Measurements from ENCODE around the gene ADAMTSL3. TPM values are rescaled to one million over a fixed set of nuclear protein-coding genes. Genes with fewer than 3 reads are reported as not detected.

The ADAMTSL3 gene
- total and polyA plus RNA-seq, 4 donors = 3.5 to 19.0 (median 8.0) TPM

DNA sequence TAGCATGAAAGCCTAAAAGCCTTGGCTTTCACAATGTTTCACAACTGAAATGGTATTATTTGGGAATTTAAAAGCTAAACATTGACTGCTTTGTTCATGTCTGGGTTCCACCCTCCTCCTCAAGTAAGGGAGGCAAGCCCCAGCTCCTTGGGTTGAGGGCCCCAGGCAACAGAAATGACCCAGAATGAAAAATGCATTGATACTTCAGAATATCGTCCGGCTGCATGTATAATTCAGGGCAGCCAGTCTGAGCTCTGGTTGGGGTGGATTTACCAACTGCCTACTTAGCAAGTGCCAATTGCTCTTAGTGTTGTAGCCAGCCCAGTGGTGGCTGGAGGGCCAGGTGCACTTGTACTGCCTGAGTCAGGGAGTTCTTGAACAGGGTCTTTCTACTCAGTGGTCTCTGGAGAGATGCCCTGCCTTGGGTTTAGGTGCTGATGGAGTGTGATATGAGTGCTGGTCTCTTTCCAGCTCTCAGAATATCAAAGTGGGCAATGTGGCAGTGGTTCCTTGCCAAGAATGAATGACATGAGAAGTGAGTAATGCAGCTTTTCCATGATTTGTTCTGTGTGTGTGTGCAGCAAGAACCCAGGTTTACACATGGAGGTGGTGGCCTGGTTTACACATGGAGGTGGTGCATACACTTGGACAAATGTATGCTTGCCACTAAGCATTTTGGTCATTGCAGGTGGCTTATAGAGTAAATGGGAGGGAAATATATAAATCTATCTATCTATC lies 40.9 kb upstream of the ADAMTSL3 start (continued):
- TF ChIP-seq TAF1 (conservative IDR thresholded peaks at IDR 0.05) = no peak
- no peak for TF ChIP-seq NR2F2 (IDR thresholded peaks at IDR 0.05)
- TF ChIP-seq FOXA2 (IDR thresholded peaks at IDR 0.05) = no peak
- TF ChIP-seq SP1 (IDR thresholded peaks at IDR 0.05) = no peak
- no peak for TF ChIP-seq HNF4G (IDR thresholded peaks at IDR 0.05)
- TF ChIP-seq, protein P1, sequence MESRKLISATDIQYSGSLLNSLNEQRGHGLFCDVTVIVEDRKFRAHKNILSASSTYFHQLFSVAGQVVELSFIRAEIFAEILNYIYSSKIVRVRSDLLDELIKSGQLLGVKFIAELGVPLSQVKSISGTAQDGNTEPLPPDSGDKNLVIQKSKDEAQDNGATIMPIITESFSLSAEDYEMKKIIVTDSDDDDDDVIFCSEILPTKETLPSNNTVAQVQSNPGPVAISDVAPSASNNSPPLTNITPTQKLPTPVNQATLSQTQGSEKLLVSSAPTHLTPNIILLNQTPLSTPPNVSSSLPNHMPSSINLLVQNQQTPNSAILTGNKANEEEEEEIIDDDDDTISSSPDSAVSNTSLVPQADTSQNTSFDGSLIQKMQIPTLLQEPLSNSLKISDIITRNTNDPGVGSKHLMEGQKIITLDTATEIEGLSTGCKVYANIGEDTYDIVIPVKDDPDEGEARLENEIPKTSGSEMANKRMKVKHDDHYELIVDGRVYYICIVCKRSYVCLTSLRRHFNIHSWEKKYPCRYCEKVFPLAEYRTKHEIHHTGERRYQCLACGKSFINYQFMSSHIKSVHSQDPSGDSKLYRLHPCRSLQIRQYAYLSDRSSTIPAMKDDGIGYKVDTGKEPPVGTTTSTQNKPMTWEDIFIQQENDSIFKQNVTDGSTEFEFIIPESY (IDR thresholded peaks at IDR 0.05) = no peak
- no peak for TF ChIP-seq EGR1 (IDR thresholded peaks at IDR 0.05; ENCODE audit: low read depth in 2 of 2)
- TF ChIP-seq, protein P2, sequence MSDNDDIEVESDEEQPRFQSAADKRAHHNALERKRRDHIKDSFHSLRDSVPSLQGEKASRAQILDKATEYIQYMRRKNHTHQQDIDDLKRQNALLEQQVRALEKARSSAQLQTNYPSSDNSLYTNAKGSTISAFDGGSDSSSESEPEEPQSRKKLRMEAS (IDR thresholded peaks at IDR 0.05) = no peak

DNA sequence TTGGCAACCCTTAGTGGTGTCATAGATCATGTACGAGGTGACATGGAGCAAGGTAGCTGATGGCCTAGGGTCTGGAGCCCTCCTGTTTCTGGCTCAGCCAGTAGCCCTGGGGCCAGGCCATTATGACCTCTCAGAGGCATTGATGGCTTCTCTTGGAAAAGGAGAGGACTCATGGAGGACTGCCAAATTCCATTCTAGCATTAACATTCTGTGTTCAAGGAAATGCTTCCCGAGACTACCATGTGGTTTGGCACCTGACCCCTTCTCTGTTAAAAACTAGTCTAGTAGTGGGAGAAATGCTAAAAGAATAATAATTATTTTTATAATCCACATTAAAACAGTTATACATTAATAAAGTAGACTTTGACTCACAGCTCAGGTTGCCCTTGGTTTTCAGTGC lies 40.2 kb upstream of the ADAMTSL3 start:
- TF ChIP-seq EGR1 (IDR thresholded peaks at IDR 0.05; ENCODE audit: low read depth in 2 of 2) = no peak
- TF ChIP-seq, protein P3, sequence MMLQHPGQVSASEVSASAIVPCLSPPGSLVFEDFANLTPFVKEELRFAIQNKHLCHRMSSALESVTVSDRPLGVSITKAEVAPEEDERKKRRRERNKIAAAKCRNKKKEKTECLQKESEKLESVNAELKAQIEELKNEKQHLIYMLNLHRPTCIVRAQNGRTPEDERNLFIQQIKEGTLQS (IDR thresholded peaks at IDR 0.05) = no peak
- TF ChIP-seq, protein P4, sequence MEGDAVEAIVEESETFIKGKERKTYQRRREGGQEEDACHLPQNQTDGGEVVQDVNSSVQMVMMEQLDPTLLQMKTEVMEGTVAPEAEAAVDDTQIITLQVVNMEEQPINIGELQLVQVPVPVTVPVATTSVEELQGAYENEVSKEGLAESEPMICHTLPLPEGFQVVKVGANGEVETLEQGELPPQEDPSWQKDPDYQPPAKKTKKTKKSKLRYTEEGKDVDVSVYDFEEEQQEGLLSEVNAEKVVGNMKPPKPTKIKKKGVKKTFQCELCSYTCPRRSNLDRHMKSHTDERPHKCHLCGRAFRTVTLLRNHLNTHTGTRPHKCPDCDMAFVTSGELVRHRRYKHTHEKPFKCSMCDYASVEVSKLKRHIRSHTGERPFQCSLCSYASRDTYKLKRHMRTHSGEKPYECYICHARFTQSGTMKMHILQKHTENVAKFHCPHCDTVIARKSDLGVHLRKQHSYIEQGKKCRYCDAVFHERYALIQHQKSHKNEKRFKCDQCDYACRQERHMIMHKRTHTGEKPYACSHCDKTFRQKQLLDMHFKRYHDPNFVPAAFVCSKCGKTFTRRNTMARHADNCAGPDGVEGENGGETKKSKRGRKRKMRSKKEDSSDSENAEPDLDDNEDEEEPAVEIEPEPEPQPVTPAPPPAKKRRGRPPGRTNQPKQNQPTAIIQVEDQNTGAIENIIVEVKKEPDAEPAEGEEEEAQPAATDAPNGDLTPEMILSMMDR (IDR thresholded peaks at IDR 0.05; ENCODE audit: low read depth, low read length, missing input control) = no peak
- TF ChIP-seq, protein P2 (IDR thresholded peaks at IDR 0.05) = no peak
- TF ChIP-seq GABPA (IDR thresholded peaks at IDR 0.05 in 1 of 2, conservative IDR thresholded peaks at IDR 0.05 in 1 of 2) = no peak
- TF ChIP-seq FOXA2 (IDR thresholded peaks at IDR 0.05) = no peak
- TF ChIP-seq YY1 (IDR thresholded peaks at IDR 0.05) = no peak
- TF ChIP-seq, protein P5, sequence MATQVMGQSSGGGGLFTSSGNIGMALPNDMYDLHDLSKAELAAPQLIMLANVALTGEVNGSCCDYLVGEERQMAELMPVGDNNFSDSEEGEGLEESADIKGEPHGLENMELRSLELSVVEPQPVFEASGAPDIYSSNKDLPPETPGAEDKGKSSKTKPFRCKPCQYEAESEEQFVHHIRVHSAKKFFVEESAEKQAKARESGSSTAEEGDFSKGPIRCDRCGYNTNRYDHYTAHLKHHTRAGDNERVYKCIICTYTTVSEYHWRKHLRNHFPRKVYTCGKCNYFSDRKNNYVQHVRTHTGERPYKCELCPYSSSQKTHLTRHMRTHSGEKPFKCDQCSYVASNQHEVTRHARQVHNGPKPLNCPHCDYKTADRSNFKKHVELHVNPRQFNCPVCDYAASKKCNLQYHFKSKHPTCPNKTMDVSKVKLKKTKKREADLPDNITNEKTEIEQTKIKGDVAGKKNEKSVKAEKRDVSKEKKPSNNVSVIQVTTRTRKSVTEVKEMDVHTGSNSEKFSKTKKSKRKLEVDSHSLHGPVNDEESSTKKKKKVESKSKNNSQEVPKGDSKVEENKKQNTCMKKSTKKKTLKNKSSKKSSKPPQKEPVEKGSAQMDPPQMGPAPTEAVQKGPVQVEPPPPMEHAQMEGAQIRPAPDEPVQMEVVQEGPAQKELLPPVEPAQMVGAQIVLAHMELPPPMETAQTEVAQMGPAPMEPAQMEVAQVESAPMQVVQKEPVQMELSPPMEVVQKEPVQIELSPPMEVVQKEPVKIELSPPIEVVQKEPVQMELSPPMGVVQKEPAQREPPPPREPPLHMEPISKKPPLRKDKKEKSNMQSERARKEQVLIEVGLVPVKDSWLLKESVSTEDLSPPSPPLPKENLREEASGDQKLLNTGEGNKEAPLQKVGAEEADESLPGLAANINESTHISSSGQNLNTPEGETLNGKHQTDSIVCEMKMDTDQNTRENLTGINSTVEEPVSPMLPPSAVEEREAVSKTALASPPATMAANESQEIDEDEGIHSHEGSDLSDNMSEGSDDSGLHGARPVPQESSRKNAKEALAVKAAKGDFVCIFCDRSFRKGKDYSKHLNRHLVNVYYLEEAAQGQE (IDR thresholded peaks at IDR 0.05) = no peak
- TF ChIP-seq TAF1 (conservative IDR thresholded peaks at IDR 0.05) = no peak
- no peak for TF ChIP-seq HNF4A (conservative IDR thresholded peaks at IDR 0.05)
- TF ChIP-seq JUND (IDR thresholded peaks at IDR 0.05) = no peak
- TF ChIP-seq, protein P1 (IDR thresholded peaks at IDR 0.05) = no peak
- no peak for TF ChIP-seq SP1 (IDR thresholded peaks at IDR 0.05)
- no peak for TF ChIP-seq HNF4G (IDR thresholded peaks at IDR 0.05)
- Histone ChIP-seq H3K4me1 (ENCODE audit: control insufficient read depth in 4 of 4, insufficient read depth in 4 of 4, low read length in 3 of 4) (no peaks in the 10 kb centered on the region), H3K9me3 (ENCODE audit: control insufficient read depth in 4 of 4, low read length in 3 of 4) (no peaks in the 10 kb centered on the region), H3K27me3 (ENCODE audit: control insufficient read depth in 4 of 4, insufficient read depth in 4 of 4, low read length in 3 of 4) (no peaks in the 10 kb centered on the region), H3K4me3 (ENCODE audit: low read depth in 1 of 3, low read length in 3 of 3) (no peak overlapping the region), H3K9ac (ENCODE audit: low read depth in 1 of 2, low read length in 2 of 2) (no peak overlapping the region), H3K27ac (ENCODE audit: low read depth in 1 of 2, low read length in 2 of 2) (no peak overlapping the region), H3K36me3 (ENCODE audit: control insufficient read depth in 4 of 4, insufficient read depth in 3 of 4, low read depth in 1 of 4, low read length in 3 of 4) (no peaks in the 10 kb centered on the region)
- 75% methylated on average over 2 of the region's 2 CpGs for WGBS
- DNase-seq (ENCODE audit: low spot score) = no peak
